ENCODE data around the gene PITPNM3. TPM values are rescaled to one million over a fixed set of nuclear protein-coding genes. Genes with fewer than 3 reads are reported as not detected.

Gene PITPNM3
- total and polyA plus RNA-seq, 4 donors = 2.0 to 12.6 (median 5.4) TPM

GRCh38 chr17:6554871-6555330 lies 1.5 kb downstream of the PITPNM3 start:
- no peak for ATAC-seq (ENCODE audit: insufficient read depth, low FRiP score)
- no peak for TF ChIP-seq CTCF (IDR thresholded peaks at IDR 0.05; ENCODE audit: control extremely low read depth, extremely low read depth)
- Histone ChIP-seq H3K9me3 (ENCODE audit: control insufficient read depth in 4 of 4, insufficient read depth in 3 of 4, low read length in 3 of 4) (no peaks in the 10 kb centered on the region), H3K4me1 (ENCODE audit: control insufficient read depth in 5 of 5, insufficient read depth in 5 of 5, low read length in 5 of 5) (peaks cover 2 to 21% (median 9%) of the 10 kb centered on the region in 5 donors), H3K36me3 (ENCODE audit: control insufficient read depth in 4 of 4, insufficient read depth in 4 of 4, low read length in 4 of 4) (no peaks in the 10 kb centered on the region), H3K4me3 (no peak overlapping the region), H3K27me3 (ENCODE audit: control insufficient read depth in 3 of 3, insufficient read depth in 3 of 3, low read length in 2 of 3) (peaks cover 0 to 19% (median 17%) of the 10 kb centered on the region in 3 donors), H3K9ac (ENCODE audit: insufficient read depth in 1 of 2, low read length in 2 of 2) (no peak overlapping the region), H3K27ac (ENCODE audit: low read depth in 1 of 2, low read length in 1 of 2) (peak overlapping the region in 1 of 2 donors; percentile 70)
- DNase-seq = no peak
- 23 to 31% methylated on average over 12 of the region's 12 CpGs for WGBS, 2 donors

- WGBS, 2 donors = 81 to 88% methylated on average over 4 of the region's 4 CpGs
- no peak overlapping the region for H3K4me3 ChIP-seq
- peaks cover 2 to 20% (median 9%) of the 10 kb centered on the region in 5 donors for H3K4me1 ChIP-seq (ENCODE audit: control insufficient read depth in 5 of 5, insufficient read depth in 5 of 5, low read length in 5 of 5)
- peaks cover 0 to 19% (median 17%) of the 10 kb centered on the region in 3 donors for H3K27me3 ChIP-seq (ENCODE audit: control insufficient read depth in 3 of 3, insufficient read depth in 3 of 3, low read length in 2 of 3)
- H3K9ac ChIP-seq (ENCODE audit: insufficient read depth in 1 of 2, low read length in 2 of 2) = no peak overlapping the region
- DNase-seq (no peak), ATAC-seq (ENCODE audit: insufficient read depth, low FRiP score) (no peak)
- peak overlapping the region in 1 of 2 donors; percentile 70 for H3K27ac ChIP-seq (ENCODE audit: low read depth in 1 of 2, low read length in 1 of 2)
- no peak for TF ChIP-seq CTCF (IDR thresholded peaks at IDR 0.05; ENCODE audit: control extremely low read depth, extremely low read depth)
- H3K36me3 ChIP-seq (ENCODE audit: control insufficient read depth in 4 of 4, insufficient read depth in 4 of 4, low read length in 4 of 4) = no peaks in the 10 kb centered on the region
- H3K9me3 ChIP-seq (ENCODE audit: control insufficient read depth in 4 of 4, insufficient read depth in 3 of 4, low read length in 3 of 4) = no peaks in the 10 kb centered on the region
Measured at GRCh38 chr17:6554342-6554741, 2.0 kb downstream of the PITPNM3 start.

GRCh38 chr17:6551869-6552531 lies 4.4 kb downstream of the PITPNM3 start:
- Histone ChIP-seq H3K36me3 (ENCODE audit: control insufficient read depth in 4 of 4, insufficient read depth in 4 of 4, low read length in 4 of 4) (no peaks in the 10 kb centered on the region), H3K9me3 (ENCODE audit: control insufficient read depth in 4 of 4, insufficient read depth in 3 of 4, low read length in 3 of 4) (no peaks in the 10 kb centered on the region), H3K4me3 (no peak overlapping the region), H3K27me3 (ENCODE audit: control insufficient read depth in 3 of 3, insufficient read depth in 3 of 3, low read length in 2 of 3) (peaks cover 0 to 19% (median 15%) of the 10 kb centered on the region in 3 donors), H3K27ac (ENCODE audit: low read depth in 1 of 2, low read length in 1 of 2) (peak overlapping the region in 1 of 2 donors; percentile 90), H3K4me1 (ENCODE audit: control insufficient read depth in 5 of 5, insufficient read depth in 5 of 5, low read length in 5 of 5) (peaks cover 2 to 23% (median 13%) of the 10 kb centered on the region in 5 donors), H3K9ac (ENCODE audit: insufficient read depth in 1 of 2, low read length in 2 of 2) (peak overlapping the region in 1 of 2 donors; percentile 25)
- 53 to 72% methylated on average over 11 of the region's 11 CpGs for WGBS, 2 donors
- ATAC-seq (ENCODE audit: insufficient read depth, low FRiP score) (no peak), DNase-seq (peak; percentile 80 to 91 (median 88))
- TF ChIP-seq CTCF (IDR thresholded peaks at IDR 0.05; ENCODE audit: control extremely low read depth, extremely low read depth) = no peak
